HL-60 (cell line): ENCODE results near the gene TSHZ2.
A peak's percentile ranks its signal among the peaks of the same experiment; 100 is the strongest.

ENCODE experiments used
- DNase-seq, 2 experiments: peaks; one replicate each; pipeline ENCODE4 v3.0.0-alpha.2; 2010 to 2020; ENCODE audit warnings: low read depth in 1 of 2, low spot score in 1 of 2
- H3K27ac ChIP-seq: fragments of 250-450 bp; sonication (Bioruptor Pico); replicated peaks from 2 replicates; pipeline ENCODE4 v1.5.1; 2020; ENCODE audit warnings: mild to moderate bottlenecking, moderate library complexity
- H3K27me3 ChIP-seq: fragments of 250-450 bp; sonication (Bioruptor Pico); 2 replicates; pipeline ENCODE4 v1.5.1; 2021; ENCODE audit warnings: mild to moderate bottlenecking, moderate library complexity; ENCODE audit not compliant: insufficient read depth, poor library complexity, severe bottlenecking
- H3K4me3 ChIP-seq: replicated peaks from 2 replicates; pipeline ENCODE4 v1.5.1; 2011; ENCODE audit warnings: mild to moderate bottlenecking, control low read depth, low read length; ENCODE audit not compliant: insufficient read depth
- GABPA ChIP-seq: IDR thresholded peaks from 2 replicates; pipeline ENCODE4 v1.6.1; 2012; ENCODE audit warnings: low read depth
- POLR2AphosphoS5 ChIP-seq: IDR thresholded peaks from 2 replicates; pipeline ENCODE4 v1.6.1; 2012; ENCODE audit warnings: low read depth
- REST ChIP-seq: IDR thresholded peaks from 2 replicates; pipeline ENCODE4 v1.6.1; 2012; ENCODE audit warnings: low read depth; ENCODE audit not compliant: insufficient replicate concordance
- SPI1 ChIP-seq: IDR thresholded peaks from 2 replicates; pipeline ENCODE4 v1.6.1; 2012; ENCODE audit warnings: low read depth, mild to moderate bottlenecking, borderline replicate concordance
- TF ChIP-seq, protein P1 (sequence below): IDR thresholded peaks from one replicate; pipeline ENCODE4 v1.5.1; 2011; ENCODE audit warnings: low read length, control low read depth, inconsistent platforms; ENCODE audit not compliant: insufficient read depth

Gene TSHZ2

GRCh38 chr20:52945862-52946522 lies 26.2 kb upstream of the TSHZ2 start:
- TF ChIP-seq REST (no peak), SPI1 (no peak), POLR2AphosphoS5 (no peak), GABPA (no peak)
- TF ChIP-seq, protein P1, sequence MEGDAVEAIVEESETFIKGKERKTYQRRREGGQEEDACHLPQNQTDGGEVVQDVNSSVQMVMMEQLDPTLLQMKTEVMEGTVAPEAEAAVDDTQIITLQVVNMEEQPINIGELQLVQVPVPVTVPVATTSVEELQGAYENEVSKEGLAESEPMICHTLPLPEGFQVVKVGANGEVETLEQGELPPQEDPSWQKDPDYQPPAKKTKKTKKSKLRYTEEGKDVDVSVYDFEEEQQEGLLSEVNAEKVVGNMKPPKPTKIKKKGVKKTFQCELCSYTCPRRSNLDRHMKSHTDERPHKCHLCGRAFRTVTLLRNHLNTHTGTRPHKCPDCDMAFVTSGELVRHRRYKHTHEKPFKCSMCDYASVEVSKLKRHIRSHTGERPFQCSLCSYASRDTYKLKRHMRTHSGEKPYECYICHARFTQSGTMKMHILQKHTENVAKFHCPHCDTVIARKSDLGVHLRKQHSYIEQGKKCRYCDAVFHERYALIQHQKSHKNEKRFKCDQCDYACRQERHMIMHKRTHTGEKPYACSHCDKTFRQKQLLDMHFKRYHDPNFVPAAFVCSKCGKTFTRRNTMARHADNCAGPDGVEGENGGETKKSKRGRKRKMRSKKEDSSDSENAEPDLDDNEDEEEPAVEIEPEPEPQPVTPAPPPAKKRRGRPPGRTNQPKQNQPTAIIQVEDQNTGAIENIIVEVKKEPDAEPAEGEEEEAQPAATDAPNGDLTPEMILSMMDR = no peak
- H3K27me3 ChIP-seq = no peaks in the 10 kb centered on the region
- no peak for DNase-seq
- no peak overlapping the region for H3K4me3 ChIP-seq
- H3K27ac ChIP-seq = no peak overlapping the region

- no peak overlapping the region for H3K27ac ChIP-seq
- H3K4me3 ChIP-seq = no peak overlapping the region
- H3K27me3 ChIP-seq = no peaks in the 10 kb centered on the region
- TF ChIP-seq POLR2AphosphoS5 = no peak
- TF ChIP-seq REST = no peak
- TF ChIP-seq, protein P1 = no peak
- no peak for TF ChIP-seq GABPA
- TF ChIP-seq SPI1 = no peak
- peak in 1 of 2 experiments; percentile 56 for DNase-seq
Measured at GRCh38 chr20:52948491-52948890, 23.7 kb upstream of the TSHZ2 start.

- H3K4me3 ChIP-seq = no peak overlapping the region
- H3K27me3 ChIP-seq = no peaks in the 10 kb centered on the region
- no peak for DNase-seq
- H3K27ac ChIP-seq = no peak overlapping the region
- TF ChIP-seq, protein P1 = no peak
- TF ChIP-seq POLR2AphosphoS5 (no peak), REST (no peak), GABPA (no peak), SPI1 (no peak)
Measured at GRCh38 chr20:52953020-52953419, 19.1 kb upstream of the TSHZ2 start.
